Measurements from ENCODE around the gene WDR90.

The WDR90 gene

DNA sequence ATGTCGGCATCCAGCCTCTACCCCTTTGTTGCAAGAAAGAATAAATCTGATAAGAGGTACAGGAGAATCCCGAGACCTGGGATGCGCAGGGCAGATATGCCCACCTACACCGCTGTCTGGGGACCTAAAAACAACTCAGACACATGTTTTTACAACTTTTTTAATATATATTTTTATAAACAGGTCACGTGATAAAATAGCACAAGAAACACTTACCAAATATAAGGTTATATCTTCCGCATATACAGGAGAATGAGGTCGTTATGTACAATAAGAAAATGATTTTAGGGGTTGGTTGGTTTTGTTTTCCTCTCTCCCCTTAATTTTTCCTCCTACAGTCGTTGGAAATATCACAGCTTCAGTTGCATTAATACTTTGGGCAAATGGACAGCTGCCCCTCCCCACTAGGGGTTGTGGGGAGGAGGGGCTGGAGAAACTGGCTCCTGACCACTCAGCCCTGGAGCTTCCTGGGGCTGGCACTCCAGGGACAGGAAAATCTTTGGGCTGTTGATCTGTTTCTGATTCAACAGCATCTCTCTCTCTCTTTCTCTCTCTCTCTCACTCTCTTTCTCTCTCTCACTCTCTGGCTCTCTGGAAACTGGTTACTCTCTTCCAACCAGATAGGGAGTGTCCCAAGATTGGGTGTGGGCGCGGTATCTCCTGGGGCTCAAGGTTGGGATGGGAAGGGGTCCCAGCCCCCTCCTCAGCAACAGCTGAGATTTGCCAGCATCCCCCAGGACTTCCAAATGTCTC, 43.4 kb downstream of the WDR90 start:
- no peak for DNase-seq

- no peak for DNase-seq
Measured at GRCh38 chr16:693364-693763, 44.2 kb downstream of the WDR90 start.

GRCh38 chr16:693766-694165, 44.6 kb downstream of the WDR90 start:
- DNase-seq, result no peak

DNA sequence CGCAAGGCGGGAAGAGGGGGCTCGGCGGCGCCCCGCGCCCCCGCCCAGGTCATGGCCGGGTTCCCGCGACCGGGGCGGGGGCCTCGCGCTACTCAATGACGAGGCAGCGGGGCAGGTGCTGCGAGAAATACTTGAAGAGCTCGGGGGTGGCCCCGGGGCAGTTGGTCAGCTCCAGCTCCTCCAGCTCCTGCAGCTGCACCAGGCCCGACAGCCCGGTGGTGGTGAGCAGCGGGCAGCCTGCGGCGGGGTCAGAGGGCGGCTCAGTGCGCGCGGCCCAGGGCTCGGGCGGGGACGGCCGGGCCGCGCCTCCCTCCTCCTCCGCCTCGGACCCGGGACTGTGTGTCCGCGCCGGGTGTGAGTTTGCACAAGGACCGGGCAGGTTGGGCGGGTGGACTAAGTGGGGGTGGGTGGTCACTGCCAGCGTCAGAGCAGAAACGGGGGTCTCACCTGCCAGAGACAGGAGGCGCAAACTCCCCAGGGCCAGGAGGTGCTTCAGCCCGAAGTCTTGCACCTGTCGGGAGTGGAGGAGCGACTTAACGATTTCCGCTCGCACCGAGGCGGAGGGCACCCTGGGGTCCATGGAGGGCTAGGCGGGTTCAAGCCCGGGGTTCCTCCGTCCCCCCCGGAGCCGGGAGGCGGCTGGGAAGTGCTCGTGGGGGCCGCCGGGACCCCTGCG, 45.2 kb downstream of the WDR90 start:
- DNase-seq, result no peak

GRCh38 chr16:694863-695354, 45.7 kb downstream of the WDR90 start:
- no peak for DNase-seq

- no peak for DNase-seq
Measured at GRCh38 chr16:695355-696089, 46.4 kb downstream of the WDR90 start.

DNA sequence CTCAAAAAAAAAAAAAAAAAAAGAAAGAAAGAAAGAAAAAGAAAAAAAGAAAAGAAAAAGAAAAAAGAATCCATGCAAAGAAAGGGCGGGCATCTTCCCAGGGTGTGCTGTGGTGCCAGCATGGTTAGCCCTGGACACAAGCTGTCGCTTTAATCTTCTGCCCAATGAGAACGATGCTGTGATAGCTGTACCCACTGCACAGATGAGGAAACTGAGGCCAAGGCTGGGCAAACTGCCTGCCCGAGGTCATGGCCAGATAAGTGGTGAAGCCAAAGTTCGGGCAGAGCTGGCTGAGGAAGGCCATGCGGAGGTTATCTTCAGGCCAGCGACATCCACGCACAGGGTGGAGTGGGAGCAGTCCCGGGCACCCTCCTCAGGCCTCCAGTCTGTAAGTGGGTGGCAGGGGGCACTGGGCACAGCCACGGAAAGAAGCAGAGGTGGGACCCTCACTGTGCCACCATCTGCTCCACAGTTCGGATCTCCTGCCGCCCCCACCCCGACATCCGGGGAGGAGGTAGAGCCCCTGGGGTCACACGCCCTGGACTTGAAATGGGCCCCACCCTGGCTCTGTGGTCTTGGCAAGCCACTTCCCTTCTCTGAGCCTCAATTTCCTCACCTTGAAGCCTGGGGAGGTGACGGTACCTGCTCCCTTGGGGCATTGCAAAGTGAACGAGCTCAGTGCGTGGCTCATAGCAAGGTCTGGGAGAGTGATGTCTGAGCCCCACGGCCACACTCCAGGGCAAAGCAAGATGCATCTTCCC, 49.9 kb downstream of the WDR90 start:
- no peak for DNase-seq

GRCh38 chr16:700684-701584, 51.8 kb downstream of the WDR90 start:
- DNase-seq, result no peak

GRCh38 chr16:702341-702740, 53.2 kb downstream of the WDR90 start:
- DNase-seq, result no peak

DNA sequence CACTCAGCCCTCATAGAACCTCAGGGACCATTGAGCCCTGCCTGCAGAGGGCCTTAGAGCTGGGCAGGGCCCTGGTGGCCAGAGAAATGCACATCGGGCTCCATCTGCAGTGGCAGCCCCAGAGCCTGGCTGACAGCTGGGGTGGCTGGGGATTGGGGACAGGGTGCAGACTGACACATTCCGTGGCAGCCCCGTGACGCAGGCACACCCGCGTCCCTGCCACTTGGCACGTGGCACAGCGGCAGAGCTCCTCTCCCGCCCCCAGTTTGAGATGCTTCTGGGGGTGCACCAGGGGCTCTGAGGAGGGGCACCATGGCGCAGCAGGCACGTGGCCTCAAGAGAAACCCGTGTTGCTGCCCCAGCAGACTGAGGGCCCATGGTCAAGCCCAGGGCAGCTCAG, 54.2 kb downstream of the WDR90 start:
- DNase-seq, result no peak

DNA sequence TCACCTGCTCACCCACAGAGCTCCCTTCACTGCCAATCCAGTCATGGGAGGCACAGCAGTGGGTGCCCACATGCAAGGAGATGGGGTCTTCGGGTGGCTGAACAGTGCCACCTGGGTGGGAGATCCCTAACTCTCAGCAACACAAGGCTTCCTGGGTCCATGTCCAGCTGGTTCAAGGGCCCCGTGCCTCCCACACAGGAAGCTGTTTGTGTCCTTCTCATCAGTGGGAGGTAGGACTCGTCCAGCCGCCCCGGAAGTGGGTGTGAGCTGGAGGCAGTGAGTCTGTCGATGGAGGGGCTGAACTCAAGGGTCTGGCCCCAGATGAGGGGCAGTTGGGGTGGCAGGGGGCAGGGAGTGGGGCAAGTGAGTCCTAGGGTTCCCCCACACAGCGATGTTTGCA, 54.9 kb downstream of the WDR90 start:
- DNase-seq, result no peak

GRCh38 chr16:704552-705380, 55.6 kb downstream of the WDR90 start:
- no peak for DNase-seq

DNA sequence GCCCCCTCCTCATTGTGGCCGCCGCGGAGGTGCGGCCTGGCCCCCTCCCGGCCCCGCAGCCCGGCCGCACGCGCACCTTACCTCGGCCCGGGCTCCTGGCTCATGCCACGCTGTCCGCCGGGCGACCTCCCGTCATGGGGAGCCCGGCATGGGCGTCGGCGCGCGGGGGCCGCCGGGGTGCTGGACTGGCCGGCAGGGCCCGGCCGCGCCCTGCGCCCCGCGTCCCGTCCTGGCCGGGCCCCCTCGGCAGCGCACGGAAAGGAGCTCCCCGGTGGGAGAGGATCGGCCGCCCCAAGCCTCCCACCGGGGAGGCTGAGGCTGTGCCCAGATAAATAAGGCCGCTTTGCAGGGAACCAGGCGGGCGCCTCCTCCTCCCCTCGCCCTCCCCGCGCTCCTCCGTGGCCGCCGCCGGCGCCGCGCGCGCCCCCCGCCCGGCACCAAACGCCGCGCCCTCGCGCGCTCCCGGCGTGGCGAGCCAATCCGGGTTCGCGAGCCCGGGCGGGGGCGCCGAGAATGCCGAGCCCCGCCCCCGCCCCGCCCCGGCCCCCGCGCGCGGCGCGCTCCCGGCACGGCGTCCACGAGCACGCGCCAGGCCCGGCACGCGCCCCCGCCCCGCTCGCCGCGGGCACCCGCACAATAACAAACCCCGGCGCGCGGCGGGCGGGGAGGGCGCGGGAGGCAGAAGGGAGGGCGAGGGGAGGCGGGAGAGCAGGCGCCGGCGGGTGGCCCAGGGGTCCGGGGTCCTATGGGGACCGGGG, 56.4 kb downstream of the WDR90 start, which contains the start of gene FBXL16:
FBXL16 (minus strand) TSS at position 371 of the 758 bp plus-strand sequence. CDS start 8,396 bp downstream, outside the sequence.
- no peak for DNase-seq

- DNase-seq, result no peak
Measured at GRCh38 chr16:706189-707061, 57.3 kb downstream of the WDR90 start.

- DNase-seq, result no peak
Measured at GRCh38 chr16:707062-707538, 57.9 kb downstream of the WDR90 start.

- DNase-seq, result no peak
Measured at GRCh38 chr16:708019-708418, 58.9 kb downstream of the WDR90 start.

DNA sequence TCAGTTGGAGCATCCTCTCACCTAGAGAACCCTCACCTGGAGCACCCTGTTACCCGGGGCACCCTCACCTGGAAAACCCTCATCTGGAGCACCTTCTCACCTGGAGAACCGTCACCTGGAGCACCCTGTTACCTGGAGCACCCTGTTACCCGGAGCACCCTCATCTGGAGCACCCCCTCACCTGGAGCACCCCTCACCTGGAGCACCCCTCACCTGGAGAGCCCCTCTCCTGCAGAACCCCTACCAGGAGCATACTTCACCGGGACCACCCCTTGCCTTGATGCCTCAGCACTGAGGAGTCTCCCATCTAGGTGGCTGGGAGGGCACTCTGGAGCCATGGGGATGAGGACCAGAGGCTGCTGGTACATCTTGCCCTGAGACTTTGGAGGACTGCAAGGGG, 59.8 kb downstream of the WDR90 start:
- DNase-seq, result no peak

- DNase-seq, result peak; percentile 80
Measured at GRCh38 chr16:709566-710499, 60.7 kb downstream of the WDR90 start.
